ENCODE data around the gene RIN1. TPM values are rescaled to one million over a fixed set of nuclear protein-coding genes. Genes with fewer than 3 reads are reported as not detected.

RIN1 gene
- total and polyA plus RNA-seq, 2 of the 13 experiments (the other 11 are each of a cell fraction or from before 2014, with no cell fraction given) = 2.4 to 4.1 TPM

- peak; percentile 94; the same call in 1 of the 2 replicates for TF ChIP-seq ZNF782 (CRISPR knock-in tag; IDR thresholded peaks at IDR 0.05; ENCODE audit: borderline replicate concordance)
- peak; percentile 30; the same call in 1 of the 2 replicates for TF ChIP-seq SP5 (CRISPR knock-in tag; IDR thresholded peaks at IDR 0.05; ENCODE audit: borderline replicate concordance, low read depth)
- TF ChIP-seq ZNF607 (CRISPR knock-in tag; IDR thresholded peaks at IDR 0.05; ENCODE audit: borderline replicate concordance) = no peak
- peak; percentile 36; the same call in 1 of the 2 replicates for TF ChIP-seq MEIS2 (CRISPR knock-in tag; IDR thresholded peaks at IDR 0.05)
- TF ChIP-seq RFXANK (CRISPR knock-in tag; IDR thresholded peaks at IDR 0.05) = no peak
- no peak for TF ChIP-seq CHCHD3 (CRISPR knock-in tag; IDR thresholded peaks at IDR 0.05)
- TF ChIP-seq KLF6 (CRISPR knock-in tag; IDR thresholded peaks at IDR 0.05) = no peak
- TF ChIP-seq MTF2 (CRISPR knock-in tag; IDR thresholded peaks at IDR 0.05; ENCODE audit: borderline replicate concordance) = no peak
- TF ChIP-seq ZBTB46 (CRISPR knock-in tag; IDR thresholded peaks at IDR 0.05; ENCODE audit: borderline replicate concordance) = no peak
- no peak for TF ChIP-seq ZNF367 (CRISPR knock-in tag; IDR thresholded peaks at IDR 0.05; ENCODE audit: borderline replicate concordance)
- no peak for TF ChIP-seq GLI4 (CRISPR knock-in tag; IDR thresholded peaks at IDR 0.05; ENCODE audit: borderline replicate concordance)
- TF ChIP-seq ZNF746 (CRISPR knock-in tag; IDR thresholded peaks at IDR 0.05) = 0 out of 2 replicates have a peak, but pooled peaks have one; percentile 25
- no peak for TF ChIP-seq ZBTB14 (CRISPR knock-in tag; IDR thresholded peaks at IDR 0.05)
- TF ChIP-seq ZNF12 (CRISPR knock-in tag; IDR thresholded peaks at IDR 0.05) = peak; percentile 29; the same call in 1 of the 2 replicates
- no peak for TF ChIP-seq CC2D1A (CRISPR knock-in tag; IDR thresholded peaks at IDR 0.05)
- TF ChIP-seq, protein P1, sequence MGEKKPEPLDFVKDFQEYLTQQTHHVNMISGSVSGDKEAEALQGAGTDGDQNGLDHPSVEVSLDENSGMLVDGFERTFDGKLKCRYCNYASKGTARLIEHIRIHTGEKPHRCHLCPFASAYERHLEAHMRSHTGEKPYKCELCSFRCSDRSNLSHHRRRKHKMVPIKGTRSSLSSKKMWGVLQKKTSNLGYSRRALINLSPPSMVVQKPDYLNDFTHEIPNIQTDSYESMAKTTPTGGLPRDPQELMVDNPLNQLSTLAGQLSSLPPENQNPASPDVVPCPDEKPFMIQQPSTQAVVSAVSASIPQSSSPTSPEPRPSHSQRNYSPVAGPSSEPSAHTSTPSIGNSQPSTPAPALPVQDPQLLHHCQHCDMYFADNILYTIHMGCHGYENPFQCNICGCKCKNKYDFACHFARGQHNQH (CRISPR knock-in tag; IDR thresholded peaks at IDR 0.05) = peak; percentile 76
- no peak; the same call in 1 of the 2 replicates for TF ChIP-seq ZNF431 (CRISPR knock-in tag; IDR thresholded peaks at IDR 0.05; ENCODE audit: borderline replicate concordance, low read depth)
- no peak for TF ChIP-seq ZNF333 (CRISPR knock-in tag; IDR thresholded peaks at IDR 0.05; ENCODE audit: borderline replicate concordance)
- TF ChIP-seq POLR2G (IDR thresholded peaks at IDR 0.05; ENCODE audit: low read depth, low read length) = peak; percentile 32
- TF ChIP-seq ZNF121 (CRISPR knock-in tag; IDR thresholded peaks at IDR 0.05) = peak; percentile 58; the same call in 1 of the 2 replicates
- TF ChIP-seq KMT2B (CRISPR knock-in tag; IDR thresholded peaks at IDR 0.05) = peak; percentile 21; the same call in 1 of the 2 replicates
- TF ChIP-seq ZNF260 (CRISPR knock-in tag; IDR thresholded peaks at IDR 0.05; ENCODE audit: borderline replicate concordance, low read depth) = no peak
- TF ChIP-seq TEAD2 (CRISPR knock-in tag; IDR thresholded peaks at IDR 0.05) = no peak
- TF ChIP-seq HMG20A (CRISPR knock-in tag; IDR thresholded peaks at IDR 0.05; ENCODE audit: borderline replicate concordance) = no peak
- no peak for TF ChIP-seq CEBPB (IDR thresholded peaks at IDR 0.05; ENCODE audit: borderline replicate concordance, low read depth, low read length)
- TF ChIP-seq ZNF644 (CRISPR knock-in tag; IDR thresholded peaks at IDR 0.05; ENCODE audit: low read depth) = no peak
These were observed 24.2 kb downstream of the RIN1 start (continued) for GRCh38 chr11:66311965-66312548.

Data from HepG2 (cell line).